ENCODE measurements around the gene HEATR5B. TPM values are rescaled to one million over a fixed set of nuclear protein-coding genes. Genes with fewer than 3 reads are reported as not detected.

Gene HEATR5B
- total RNA-seq, 1 experiment from 2014 or later, result 13.1 TPM

Other genes with a start within 250 kb of the HEATR5B start
- gene STRN, start 117.8 kb downstream of the HEATR5B start, total RNA-seq (2021), result 36.1 TPM in 2 replicates
- 15.3 and 15.6 TPM in 2 replicates for gene GPATCH11, start 146 bp upstream of the HEATR5B start, total RNA-seq (2021)
- 64.4 and 68.4 TPM in 2 replicates for gene EIF2AK2, start 72.6 kb upstream of the HEATR5B start, total RNA-seq (2021)
- gene SULT6B1, start 104.3 kb upstream of the HEATR5B start, total RNA-seq (2021), result not detected in 2 replicates
- 56.9 and 61.8 TPM in 2 replicates for gene CEBPZOS, start 112.1 kb upstream of the HEATR5B start, total RNA-seq (2021)
- 90.1 and 98.9 TPM in 2 replicates for gene CEBPZ, start 147.2 kb upstream of the HEATR5B start, total RNA-seq (2021)
- 21.1 and 25.0 TPM in 2 replicates for gene NDUFAF7, start 147.3 kb upstream of the HEATR5B start, total RNA-seq (2021)
- 53.1 and 54.9 TPM in 2 replicates for gene PRKD3, start 240.5 kb upstream of the HEATR5B start, total RNA-seq (2021)

All from A673 (cell line).